ENCODE results near the gene ARHGAP15.

ARHGAP15 gene

DNA sequence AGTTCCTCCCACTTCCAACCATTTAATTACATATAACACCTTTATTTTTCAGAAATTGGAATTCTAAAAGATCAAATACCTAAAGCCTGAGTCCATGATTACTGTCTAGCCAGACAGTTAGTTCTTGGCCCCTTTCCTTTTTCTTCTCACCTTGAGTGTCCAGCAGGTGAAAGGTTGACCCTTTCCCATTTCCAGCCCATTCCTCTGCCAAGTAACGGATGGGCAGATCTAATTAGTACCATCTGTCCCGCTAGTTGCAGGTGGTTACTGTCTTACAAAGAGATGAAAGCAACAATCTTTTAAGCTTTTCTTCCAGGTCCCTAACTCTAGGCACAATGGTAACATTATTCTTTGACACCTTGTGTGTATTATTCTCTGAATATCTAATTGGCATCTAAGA is 506.7 kb downstream of the ARHGAP15 start:
- no peak for DNase-seq (ENCODE audit: low read depth in 2 of 2)
- TF ChIP-seq, protein P1, sequence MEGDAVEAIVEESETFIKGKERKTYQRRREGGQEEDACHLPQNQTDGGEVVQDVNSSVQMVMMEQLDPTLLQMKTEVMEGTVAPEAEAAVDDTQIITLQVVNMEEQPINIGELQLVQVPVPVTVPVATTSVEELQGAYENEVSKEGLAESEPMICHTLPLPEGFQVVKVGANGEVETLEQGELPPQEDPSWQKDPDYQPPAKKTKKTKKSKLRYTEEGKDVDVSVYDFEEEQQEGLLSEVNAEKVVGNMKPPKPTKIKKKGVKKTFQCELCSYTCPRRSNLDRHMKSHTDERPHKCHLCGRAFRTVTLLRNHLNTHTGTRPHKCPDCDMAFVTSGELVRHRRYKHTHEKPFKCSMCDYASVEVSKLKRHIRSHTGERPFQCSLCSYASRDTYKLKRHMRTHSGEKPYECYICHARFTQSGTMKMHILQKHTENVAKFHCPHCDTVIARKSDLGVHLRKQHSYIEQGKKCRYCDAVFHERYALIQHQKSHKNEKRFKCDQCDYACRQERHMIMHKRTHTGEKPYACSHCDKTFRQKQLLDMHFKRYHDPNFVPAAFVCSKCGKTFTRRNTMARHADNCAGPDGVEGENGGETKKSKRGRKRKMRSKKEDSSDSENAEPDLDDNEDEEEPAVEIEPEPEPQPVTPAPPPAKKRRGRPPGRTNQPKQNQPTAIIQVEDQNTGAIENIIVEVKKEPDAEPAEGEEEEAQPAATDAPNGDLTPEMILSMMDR (IDR thresholded peaks at IDR 0.05; ENCODE audit: low read depth, low read length), result no peak
- H3K4me3 ChIP-seq (replicated peaks in 1 of 2; ENCODE audit: low read depth in 2 of 2, low read length in 2 of 2), result no peak overlapping the region

DNA sequence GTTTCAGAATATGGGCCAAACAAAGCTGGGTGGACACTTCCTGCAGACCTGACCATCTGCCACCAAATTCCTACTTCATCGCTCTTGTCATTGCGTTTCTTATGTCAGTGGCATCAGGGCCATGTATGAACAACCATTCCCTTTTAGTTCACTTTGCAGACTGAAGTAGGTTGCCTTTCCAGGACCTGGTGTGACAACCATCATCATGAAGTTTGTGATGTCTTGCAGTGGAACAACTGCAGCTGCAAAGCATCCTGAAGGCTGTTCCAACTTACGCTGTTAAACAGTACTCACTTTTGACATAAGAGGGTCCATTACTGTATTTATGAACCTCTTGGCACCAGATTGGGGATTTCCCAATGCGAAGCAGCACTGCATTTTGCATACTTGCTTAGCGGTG is 511.6 kb downstream of the ARHGAP15 start:
- TF ChIP-seq, protein P1 (IDR thresholded peaks at IDR 0.05; ENCODE audit: low read depth, low read length), result no peak
- DNase-seq (ENCODE audit: low read depth in 2 of 2), result no peak

DNA sequence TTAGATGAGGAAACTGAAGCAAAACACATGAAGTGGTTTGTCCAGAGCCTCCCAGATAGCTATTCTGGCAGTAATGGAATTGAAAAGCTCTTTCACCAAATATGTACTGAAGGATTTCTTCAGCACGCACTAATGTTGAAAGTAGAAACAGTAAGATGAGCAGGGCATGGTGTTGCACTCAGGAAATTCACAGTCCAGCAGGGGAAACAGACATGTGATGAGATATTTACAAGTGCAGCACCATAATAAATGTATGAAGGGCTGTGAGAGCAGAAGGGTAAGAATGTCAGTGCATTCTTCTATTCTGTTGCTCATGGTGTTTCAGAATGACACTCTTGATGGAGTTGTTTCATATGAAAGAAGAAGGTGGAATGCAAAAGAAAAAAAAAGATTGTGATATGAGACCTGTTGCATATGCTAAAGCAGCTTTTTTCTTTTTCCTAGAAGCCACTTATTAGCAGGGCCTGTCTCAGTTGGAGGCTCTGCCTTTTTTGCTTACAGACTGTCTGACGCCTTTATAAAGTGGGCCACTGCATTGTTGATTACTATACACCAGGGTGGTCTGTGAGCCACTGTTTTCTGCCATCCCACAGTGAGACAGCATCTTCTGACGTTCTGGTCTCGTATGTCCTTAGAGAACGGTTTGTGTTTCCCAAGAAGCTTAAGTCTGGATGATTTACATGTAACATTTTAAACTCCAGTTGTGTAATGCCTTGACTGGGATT is 516.9 kb downstream of the ARHGAP15 start:
- TF ChIP-seq, protein P1 (IDR thresholded peaks at IDR 0.05; ENCODE audit: low read depth, low read length), result no peak
- no peak for DNase-seq (ENCODE audit: low read depth in 2 of 2)

More for the DNA sequence above, 511.6 kb downstream of the ARHGAP15 start:
- H3K4me3 ChIP-seq (replicated peaks in 1 of 2; ENCODE audit: low read depth in 2 of 2, low read length in 2 of 2), result no peak overlapping the region

DNA sequence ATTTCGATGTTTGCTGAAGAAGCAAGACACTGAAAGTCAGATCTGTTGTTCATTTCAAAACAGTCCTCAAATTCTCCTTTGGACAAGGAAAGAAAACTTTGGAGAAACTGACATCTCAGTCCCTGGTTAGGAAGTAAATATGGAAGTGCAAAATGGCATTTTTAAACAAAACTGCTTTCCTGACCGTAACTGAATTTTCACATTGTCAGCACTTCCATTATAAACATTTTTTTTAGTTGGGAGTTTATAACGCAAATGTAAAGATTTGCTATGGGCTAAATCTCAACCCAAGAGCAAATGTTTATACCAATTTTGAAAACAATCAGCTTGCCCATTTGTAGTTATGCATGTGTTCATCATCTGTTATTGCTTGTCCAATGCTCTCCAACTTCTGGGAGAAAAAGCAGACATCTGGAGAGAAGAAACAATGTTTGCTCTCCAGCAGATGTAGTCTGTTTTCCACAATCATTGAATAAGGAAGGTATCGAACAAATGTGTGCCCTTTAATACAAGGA is 520.1 kb downstream of the ARHGAP15 start:
- H3K4me3 ChIP-seq (replicated peaks in 1 of 2; ENCODE audit: low read depth in 2 of 2, low read length in 2 of 2), result no peak overlapping the region
- no peak for DNase-seq (ENCODE audit: low read depth in 2 of 2)
- TF ChIP-seq, protein P1 (IDR thresholded peaks at IDR 0.05; ENCODE audit: low read depth, low read length), result no peak

More for the DNA sequence above, 516.9 kb downstream of the ARHGAP15 start:
- H3K4me3 ChIP-seq (replicated peaks in 1 of 2; ENCODE audit: low read depth in 2 of 2, low read length in 2 of 2), result no peak overlapping the region

DNA sequence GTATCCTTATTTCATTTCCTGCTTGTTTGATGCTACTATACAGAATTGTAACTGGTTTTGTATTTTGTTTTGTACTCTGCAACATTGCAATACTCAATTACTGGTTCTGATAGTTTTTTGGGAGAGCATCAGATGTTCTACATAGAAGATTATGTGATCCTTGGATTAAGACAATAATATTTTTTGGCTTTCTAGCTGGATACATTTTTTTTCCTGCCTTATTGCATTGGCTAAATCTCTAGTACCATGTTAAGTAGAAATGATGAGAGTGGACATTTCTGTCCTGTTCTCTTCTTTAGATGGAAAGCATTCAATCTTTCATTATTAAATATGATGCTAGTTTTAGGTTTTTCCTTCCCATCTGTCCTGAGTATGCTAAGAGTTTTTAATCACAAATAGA is 523.5 kb downstream of the ARHGAP15 start:
- no peak overlapping the region for H3K4me3 ChIP-seq (replicated peaks in 1 of 2; ENCODE audit: low read depth in 2 of 2, low read length in 2 of 2)
- no peak for DNase-seq (ENCODE audit: low read depth in 2 of 2)
- TF ChIP-seq, protein P1 (IDR thresholded peaks at IDR 0.05; ENCODE audit: low read depth, low read length), result no peak

DNA sequence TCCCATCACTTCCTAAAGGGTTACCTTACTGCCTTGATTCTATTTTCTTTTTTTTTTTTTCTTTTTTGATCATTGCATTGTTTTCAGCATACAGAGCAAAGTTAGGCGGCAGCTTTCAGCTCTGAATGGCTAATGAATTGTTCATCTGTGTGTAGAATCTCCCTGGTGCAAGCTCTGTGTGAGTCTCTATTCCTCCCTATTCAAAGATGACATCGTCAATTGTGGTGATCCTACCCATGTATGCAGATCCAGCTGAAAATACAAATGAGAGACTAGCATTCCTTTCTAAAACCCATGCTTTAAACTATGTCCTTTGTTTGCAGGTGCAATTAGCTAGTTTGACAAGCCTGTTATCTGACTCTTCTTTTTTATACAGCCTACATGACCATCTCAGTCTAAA is 539.0 kb downstream of the ARHGAP15 start:
- no peak for DNase-seq (ENCODE audit: low read depth in 2 of 2)
- no peak overlapping the region for H3K4me3 ChIP-seq (replicated peaks in 1 of 2; ENCODE audit: low read depth in 2 of 2, low read length in 2 of 2)
- TF ChIP-seq, protein P1 (IDR thresholded peaks at IDR 0.05; ENCODE audit: low read depth, low read length), result no peak

Data from cardiac fibroblast (primary cell).